Measurements from ENCODE around the gene SLMAP.

SLMAP gene

DNA sequence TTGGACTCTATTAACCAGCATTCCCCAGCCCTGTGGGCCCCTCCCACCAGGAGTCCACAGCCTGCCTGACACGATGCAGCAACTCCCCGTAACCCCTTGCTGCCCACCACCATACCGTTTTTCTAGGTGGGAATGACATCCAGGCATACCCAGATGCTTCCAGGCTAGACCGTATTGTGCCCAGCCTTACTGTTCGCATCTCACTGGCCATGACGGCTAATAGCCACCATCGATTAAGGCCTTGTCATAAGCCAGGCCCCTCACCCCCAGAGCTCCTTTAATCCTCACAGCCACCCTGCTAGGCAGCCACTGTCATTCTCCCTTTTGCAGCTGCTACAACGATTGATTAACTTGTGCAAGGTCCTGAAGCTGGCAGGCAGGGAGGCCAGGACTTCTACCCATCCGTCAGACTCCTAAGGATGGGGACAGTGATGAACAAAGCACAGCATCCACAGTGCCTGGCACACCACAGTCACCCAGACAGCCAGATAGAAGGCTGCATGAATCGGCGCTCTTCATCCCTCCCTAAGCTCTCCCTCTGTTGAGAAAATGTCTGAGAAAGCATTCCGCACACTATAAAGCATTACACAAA, 192.1 kb downstream of the SLMAP start:
- no peak for DNase-seq

DNA sequence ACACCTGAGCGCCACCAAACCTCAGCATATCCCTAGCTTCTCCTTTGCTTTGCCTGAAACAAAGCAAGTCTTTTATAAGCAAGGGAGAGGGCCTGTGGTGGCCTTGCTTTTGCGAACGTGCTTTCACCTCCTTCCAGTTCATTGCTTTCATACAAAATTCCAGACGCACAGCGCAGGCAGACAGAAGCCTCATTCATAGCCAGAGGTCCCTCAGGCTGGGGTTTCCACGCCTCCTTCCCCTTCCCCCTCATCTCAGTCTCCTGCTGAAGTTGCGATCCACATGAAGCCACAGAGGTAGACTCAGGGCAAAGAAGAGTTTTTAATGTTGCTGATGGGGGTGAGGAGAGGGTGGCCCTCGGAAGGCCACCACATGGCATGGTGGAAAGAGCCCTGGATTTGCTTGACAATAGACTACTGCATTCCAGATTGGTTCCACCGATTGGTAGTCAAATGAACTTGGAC, 192.7 kb downstream of the SLMAP start:
- no peak for DNase-seq

DNA sequence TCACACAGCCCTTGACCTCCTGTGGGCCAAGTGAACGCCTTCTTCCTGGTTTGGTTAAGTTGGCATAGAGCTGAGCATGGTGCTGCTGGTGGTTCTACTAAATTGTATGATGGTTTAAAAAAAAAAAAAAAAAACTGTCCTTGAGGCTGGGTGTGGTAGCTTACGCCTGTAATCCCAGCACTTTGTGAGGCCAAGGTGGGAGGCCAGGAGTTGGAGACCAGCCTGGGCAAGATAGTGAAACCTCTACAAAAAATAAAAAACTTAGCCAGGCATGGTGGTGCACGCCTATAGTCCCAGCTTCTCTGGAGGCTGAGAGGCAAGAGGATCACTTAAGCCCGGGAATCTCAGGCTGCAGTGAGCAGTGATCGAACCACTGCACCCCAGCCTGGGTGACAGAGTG, 193.2 kb downstream of the SLMAP start:
- no peak for DNase-seq

- DNase-seq, result no peak
Observed at GRCh38 chr3:57949785-57950615, 193.9 kb downstream of the SLMAP start.

GRCh38 chr3:57951066-57951882, 195.2 kb downstream of the SLMAP start:
- peak; percentile 55 for DNase-seq

DNA sequence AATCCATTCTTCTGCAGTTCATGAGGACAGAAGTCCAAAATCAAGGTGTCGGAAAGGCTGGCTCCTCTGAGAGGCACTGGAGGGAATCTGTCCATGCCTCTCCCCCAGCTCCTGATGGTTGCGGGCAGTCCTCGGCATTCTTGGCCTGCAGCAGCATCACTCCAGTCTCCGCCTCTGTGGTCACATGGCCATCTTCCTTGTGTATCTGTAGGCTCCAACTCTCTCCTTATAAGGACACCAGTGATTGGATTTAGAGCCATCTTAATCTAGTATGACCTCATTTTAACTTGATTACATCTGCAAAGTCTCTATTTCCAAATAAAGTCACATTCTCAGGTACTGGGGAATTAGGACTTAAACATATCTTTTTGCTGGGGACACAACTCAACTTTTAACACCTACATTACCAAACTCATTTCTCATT, 196.1 kb downstream of the SLMAP start:
- DNase-seq, result no peak

- no peak for DNase-seq
Observed at GRCh38 chr3:57952651-57953050, 196.5 kb downstream of the SLMAP start.

- DNase-seq, result no peak
Observed at GRCh38 chr3:57953576-57953975, 197.5 kb downstream of the SLMAP start.

GRCh38 chr3:57956119-57956832, 200.2 kb downstream of the SLMAP start:
- peak; percentile 42 for DNase-seq

DNA sequence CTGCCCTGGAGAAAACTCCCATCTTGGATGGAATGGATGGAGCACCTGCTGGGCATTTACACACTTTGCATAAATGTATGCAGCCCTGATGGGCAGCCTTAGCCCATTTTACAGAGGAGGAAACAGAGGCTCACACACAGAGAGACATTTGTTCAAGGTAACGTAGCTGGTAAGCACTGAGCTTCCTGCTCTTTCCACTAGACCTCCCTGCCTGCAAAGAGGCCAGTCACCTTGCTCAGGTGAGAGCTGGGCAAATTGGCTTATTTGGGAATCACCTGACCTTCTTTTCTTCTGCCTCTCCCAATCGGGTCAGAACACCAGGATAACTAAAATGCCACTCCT, 200.7 kb downstream of the SLMAP start:
- no peak for DNase-seq

- DNase-seq, result no peak
Observed at GRCh38 chr3:57957824-57958223, 201.7 kb downstream of the SLMAP start.

GRCh38 chr3:57958642-57959422, 202.7 kb downstream of the SLMAP start:
- no peak for DNase-seq

GRCh38 chr3:57959423-57960173, 203.5 kb downstream of the SLMAP start:
- DNase-seq, result no peak

DNA sequence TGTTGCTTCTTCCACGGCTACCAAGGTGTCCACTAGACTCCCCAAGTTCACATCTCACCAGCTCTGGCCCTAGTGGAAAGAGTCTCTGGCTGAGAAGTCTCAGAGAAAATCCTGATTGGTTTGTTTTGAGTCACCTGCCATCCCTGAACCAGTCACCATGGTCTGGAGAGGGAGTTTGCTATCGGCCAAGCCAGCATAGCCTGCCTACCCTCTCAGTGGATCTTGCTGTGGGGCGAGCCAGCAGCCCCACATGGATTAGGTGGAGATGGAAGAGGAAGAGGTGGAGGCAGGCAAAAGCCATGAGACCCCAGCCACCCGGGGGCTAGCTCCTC, 204.0 kb downstream of the SLMAP start:
- no peak for DNase-seq

GRCh38 chr3:57961177-57961827, 205.2 kb downstream of the SLMAP start:
- DNase-seq, result no peak

GRCh38 chr3:57961828-57962447, 205.8 kb downstream of the SLMAP start:
- no peak for DNase-seq

- no peak for DNase-seq
Observed at GRCh38 chr3:57962448-57962834, 206.3 kb downstream of the SLMAP start.

DNA sequence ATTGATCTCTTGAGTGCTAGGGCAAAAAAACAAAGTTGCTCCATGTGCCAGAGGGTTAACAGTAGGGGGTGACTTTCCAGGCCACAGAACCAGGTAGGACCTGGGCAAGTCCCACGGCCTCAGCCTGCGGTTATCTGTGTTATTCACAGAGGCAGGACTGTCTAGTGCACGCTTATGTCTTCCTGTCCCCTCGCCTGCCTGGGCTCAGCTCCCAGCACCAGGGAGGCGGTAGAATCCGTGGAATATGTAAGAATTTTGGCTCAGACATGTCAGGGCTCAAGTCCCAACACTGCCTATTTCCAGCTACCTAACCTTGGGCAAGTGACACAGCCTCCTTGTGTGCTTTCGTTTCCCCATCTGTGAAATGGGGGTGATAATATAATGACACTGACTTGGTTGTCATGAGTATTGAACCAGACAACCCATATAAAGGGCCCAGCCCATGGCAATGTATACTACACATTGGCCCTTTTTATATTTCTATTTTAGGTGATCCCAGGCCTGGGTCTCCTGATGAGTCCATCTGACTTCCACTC, 207.8 kb downstream of the SLMAP start:
- no peak for DNase-seq

DNA sequence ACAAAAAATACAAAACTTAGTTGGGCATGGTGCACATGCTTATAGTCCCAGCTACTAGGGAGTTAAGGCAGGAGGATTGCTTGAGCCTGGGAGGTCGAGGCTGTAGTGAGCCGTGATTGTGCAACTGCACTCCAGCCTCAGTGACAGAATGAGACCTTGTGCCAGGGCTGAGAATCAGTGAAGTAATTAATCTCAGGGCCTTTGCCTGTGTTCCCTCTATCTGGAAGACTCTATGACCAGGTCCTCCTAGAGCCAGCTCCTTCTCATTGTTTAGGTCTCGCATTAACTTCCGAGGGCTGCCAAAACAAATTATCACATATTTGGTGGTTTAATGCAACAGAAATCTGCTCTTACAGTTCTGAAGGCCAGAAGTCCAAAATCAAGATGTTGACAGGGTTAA, 210.7 kb downstream of the SLMAP start:
- no peak for DNase-seq

DNA sequence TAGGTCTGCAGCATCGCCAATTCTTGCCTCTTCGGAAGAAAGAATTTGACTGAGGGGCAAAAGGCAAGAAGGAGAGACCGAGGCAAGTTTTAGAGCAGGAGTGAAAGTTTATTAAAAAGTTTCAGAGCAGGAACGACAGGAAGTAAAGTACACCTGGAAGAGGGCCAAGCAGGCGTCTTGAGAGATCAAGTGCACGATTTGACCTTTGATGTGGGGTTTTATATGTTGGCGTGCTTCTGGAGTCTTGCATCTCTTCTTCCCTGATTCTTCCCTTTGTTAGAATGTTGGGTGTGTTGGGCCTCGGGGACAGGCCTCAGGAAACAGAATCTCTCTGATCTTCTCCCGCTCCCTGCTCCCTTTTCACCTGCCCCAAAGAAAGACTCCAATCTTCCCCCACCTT, 211.5 kb downstream of the SLMAP start:
- no peak for DNase-seq

All from SIG-M5 (cell line).